HG02943 (cell line): Measurements from ENCODE around the gene TMEM126A.
"Not testable (repeated sequence)": the region's sequence is repeated elsewhere in the genome, so short reads cannot be mapped to it uniquely, and the experiment has no call there.

ENCODE experiments used
- ATAC-seq: cut with Tn5 transposase; IDR thresholded peaks from one replicate; pipeline ENCODE4 v1.9.1; 2021; ENCODE audit warnings: mild to moderate bottlenecking, low read depth, moderate library complexity; ENCODE audit not compliant: unreplicated experiment

The TMEM126A gene

DNA sequence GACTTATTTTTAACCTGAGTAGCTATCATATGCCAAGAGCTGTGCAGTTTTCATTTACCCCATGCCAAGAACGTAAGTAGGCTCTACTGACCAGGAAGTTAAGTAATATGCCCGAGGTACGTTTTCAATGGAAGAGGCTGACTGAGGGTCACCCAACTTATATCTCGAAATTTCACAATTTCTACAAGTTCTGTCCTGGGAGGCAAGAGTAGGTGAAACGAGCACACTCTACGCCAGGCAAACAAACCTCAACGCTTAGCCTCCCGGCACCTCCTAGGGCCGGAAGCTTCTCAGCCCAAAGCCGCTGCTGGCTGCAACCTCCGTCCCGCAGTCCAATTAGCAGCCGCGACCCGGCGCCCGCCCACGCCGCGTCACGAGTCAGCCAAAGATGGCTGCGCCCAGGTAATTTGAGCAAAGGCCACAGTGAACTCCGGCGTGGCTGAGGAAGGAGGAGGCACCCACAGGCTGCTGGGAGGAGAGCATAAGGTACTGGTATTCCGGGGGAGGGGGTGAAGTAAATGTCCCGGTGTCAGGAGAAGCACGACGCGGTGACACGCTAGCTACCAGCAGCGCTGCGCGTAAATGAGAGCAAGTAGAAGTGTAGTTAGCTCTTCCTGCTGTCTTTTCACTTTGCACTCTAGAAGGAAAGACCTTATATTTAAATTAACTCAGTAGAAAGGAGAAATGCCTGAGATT lies at the start of gene TMEM126A:
TMEM126A (plus strand) TSS at position 364 of the 696 bp plus-strand sequence. CDS start 2,289 bp downstream, outside the sequence.
- peak; percentile 100 for ATAC-seq

DNA sequence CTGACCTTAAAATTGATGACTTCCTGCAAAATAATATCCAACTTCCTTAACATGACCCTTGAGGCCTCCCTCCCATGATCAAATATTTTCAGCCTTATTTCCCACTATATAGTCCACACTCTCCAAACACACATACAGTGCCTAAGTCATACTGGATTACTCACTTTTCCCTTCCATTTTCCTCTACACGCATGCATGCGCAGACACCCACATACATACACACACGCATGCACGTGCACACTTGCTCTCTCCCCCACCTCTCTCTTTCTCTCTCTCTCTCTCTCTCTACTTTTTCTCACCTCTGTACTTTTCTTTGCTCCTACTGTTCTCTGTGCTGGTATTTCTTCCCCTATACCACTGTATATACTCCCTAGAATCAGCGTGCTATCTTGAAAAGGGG lies 48.7 kb upstream of the TMEM126A start:
- no peak for ATAC-seq

DNA sequence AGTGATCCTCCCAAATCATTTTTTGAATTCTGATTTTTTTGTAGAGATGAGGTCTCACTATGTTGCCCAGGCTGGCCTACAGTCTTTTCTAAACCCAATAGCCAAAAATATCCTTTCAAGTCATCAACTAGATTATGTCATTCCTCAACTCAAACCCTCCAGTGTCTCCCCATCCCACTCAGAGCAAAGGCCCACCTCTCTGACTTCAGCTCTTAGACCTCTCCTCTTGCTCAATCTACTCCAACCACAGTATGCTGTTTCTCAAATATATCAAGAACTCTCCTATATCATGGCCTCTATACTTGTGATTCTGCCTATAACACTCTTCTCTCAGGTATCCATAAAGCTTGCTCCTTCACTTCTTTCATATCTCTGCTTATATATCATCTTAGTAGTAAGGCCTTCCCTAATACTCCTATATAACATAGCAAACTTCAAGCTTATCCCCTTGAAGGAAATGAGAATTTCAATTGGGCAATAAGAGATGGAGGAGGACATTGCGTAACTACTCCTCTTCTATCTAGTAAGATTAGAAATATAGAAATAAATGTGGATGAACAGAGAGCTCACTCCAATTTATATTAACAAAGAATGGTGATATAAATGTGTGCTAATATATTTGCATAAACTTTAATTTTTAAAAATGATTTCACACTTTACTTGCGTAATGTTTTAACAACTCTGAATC lies 45.1 kb upstream of the TMEM126A start:
- no peak for ATAC-seq

DNA sequence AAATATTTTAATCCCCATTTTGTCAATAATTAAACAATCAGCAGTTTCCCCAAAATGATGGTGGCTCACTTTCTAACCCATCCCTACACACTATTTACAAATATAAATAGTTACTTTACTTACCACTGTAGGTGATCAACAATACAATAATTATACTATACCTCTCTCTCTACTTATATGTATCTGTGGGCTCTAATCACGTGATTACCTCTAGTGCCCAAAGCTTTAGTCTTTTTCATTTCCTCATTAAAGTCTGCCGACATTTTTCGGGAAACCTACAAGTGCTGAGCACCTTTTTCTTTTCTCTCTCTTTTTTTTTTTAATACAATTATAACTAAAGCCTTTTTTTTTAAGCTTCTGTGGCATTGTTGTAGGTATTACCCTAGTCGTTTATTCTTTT lies 44.5 kb upstream of the TMEM126A start:
- ATAC-seq = no peak

DNA sequence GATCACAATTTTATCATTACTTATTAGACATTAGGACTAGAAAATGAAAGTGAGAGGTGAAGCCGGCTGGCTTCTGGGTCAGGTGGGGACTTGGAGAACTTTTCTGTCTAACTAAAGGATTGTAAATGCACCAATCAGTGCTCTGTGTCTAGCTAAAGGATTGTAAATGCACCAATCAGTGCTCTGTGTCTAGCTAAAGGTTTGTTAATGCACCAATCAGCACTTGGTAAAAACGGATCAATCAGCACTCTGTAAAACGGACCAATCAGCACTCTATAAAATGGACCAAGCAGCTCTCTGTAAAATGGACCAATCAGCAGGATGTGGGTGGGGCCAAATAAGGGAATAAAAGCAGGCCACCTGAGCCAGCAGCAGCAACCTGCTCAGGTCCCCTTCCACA lies 41.5 kb upstream of the TMEM126A start:
- ATAC-seq = not testable (repeated sequence)

DNA sequence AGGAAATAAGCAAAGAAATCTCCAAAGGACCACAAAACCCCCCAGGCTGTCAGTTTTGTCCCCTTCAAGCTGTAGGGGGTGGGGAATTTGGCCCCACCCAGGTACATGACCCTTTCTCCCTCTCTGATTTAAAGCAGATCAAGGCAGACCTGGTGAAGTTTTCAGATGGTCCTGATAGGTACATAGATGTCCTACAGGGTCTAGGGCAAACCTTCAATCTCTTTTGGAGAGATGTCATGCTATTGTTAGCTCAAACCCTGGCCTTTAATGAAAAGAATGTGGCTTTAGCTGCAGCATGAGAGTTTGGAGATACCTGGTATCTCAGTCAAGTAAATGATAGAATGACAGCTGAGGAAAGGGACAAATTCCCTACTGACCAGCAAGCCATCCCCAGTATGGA lies 39.1 kb upstream of the TMEM126A start:
- ATAC-seq = not testable (repeated sequence)

DNA sequence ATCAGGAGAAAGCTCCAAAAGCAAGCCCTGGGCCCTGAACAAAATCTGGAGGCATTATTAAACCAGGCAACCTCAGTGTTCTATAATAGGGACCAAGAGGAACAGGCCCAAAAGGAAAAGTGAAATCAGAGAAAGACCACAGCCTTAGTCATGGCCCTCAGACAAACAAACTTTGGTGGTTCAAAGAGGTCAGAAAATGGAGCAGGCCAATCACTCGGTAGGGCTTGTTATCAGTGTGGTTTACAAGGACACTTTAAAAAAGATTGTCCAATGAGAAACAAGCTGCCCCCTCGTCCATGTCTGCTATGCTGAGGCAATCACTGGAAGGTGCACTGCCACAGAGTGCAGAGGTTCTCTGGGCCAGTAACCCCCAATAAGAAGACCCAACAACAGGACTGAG lies 38.5 kb upstream of the TMEM126A start:
- ATAC-seq = not testable (repeated sequence)

GRCh38 chr11:85611643-85612042 lies 36.1 kb upstream of the TMEM126A start:
- not testable (repeated sequence) for ATAC-seq

GRCh38 chr11:85619499-85619898 lies 28.3 kb upstream of the TMEM126A start:
- ATAC-seq = no peak

GRCh38 chr11:85620256-85620655 lies 27.5 kb upstream of the TMEM126A start:
- ATAC-seq = no peak

- ATAC-seq = no peak
Measured at GRCh38 chr11:85626496-85626895, 21.3 kb upstream of the TMEM126A start.

DNA sequence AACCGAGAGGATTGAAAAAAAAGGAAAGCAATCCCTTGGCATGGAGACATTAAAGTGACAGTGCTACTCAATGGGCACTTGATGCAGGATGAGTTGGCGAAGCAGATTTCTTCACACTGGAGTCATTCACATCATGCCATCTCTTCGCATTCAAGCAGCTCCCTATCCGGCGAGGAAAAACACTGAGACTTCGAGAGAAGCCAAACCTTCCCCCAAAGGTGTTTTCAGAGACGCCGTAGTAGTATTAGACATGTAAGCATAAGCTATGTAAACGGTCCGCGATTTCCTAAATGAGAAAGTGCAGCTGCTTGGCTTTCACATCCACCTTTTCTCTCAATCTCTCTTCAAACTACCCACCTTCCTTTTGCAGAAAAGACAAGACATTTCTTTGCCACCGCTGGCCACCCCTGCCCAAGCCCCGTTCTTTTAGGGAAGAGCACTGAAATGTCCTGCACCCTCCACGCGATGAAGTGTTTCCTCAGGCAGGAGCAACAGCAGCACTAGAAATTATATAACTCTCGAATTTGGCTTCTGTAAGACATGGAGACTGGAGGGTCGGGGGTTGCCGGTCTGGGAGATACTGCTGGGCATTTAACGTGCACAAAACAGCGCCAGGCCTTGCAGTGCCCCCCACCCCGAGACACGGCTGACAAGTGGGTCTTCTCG lies 20.3 kb upstream of the TMEM126A start, which contains the start of gene DLG2:
DLG2 (minus strand) TSS at position 13 of the 666 bp plus-strand sequence.
- no peak for ATAC-seq

- peak; percentile 99 for ATAC-seq
Measured at GRCh38 chr11:85627998-85628770, 19.6 kb upstream of the TMEM126A start, which contains the start of gene TMEM126B. Gene TMEM126B (plus strand): TSS chr11:85628593. CDS start chr11:85628608, 15 bp downstream.

DNA sequence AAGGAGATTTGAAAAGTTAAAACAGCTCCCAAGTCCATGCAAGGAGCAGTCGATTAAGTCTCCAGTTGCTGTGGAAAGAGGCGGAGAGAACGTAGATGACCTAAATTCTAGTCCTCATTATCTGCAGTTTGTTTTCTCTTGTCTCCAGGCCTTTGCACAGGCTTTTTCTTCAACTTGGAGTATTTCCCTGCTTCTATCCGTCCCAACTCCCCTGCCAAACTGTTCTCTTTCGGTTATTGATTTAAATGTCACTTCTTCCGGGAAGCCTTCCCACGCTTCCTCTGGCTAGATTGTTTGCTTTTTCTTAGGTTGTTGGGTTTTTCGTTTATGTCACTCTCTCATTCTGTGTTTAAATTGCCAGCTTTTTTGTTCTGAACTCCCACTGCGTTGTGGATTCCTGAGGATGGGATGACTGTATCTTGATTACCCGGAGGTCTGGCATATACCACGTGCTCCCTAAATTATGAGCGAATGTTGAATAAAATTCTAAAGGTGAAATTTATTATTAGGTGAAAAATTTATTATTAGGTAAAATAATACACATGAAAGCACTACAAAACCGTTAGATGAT lies 18.9 kb upstream of the TMEM126A start:
- ATAC-seq = peak; percentile 3

DNA sequence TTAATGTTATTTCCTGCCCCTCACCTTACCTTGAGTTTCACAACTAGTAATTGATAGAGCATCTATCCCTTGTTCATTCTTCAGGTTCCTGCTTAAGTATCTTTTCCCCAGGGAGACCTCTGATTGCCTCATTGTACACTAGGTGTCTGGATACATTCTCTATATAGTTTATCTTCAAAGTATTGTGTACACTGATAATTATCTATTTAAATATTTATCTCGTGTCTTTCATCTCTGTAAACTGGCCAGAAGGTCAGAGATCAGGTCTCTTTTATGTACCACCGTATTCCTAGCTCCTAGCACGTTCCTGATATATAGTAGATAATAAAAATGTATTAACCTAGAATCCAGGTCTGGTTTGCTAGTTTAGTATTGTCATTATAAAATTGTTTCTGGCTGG lies 13.0 kb upstream of the TMEM126A start:
- ATAC-seq = no peak

- no peak for ATAC-seq
Measured at GRCh38 chr11:85643191-85643614, 4.6 kb upstream of the TMEM126A start.

- peak; percentile 11 for ATAC-seq
Measured at GRCh38 chr11:85647078-85647477, 689 bp upstream of the TMEM126A start.

GRCh38 chr11:85651118-85651517 lies 3.4 kb downstream of the TMEM126A start:
- no peak for ATAC-seq

DNA sequence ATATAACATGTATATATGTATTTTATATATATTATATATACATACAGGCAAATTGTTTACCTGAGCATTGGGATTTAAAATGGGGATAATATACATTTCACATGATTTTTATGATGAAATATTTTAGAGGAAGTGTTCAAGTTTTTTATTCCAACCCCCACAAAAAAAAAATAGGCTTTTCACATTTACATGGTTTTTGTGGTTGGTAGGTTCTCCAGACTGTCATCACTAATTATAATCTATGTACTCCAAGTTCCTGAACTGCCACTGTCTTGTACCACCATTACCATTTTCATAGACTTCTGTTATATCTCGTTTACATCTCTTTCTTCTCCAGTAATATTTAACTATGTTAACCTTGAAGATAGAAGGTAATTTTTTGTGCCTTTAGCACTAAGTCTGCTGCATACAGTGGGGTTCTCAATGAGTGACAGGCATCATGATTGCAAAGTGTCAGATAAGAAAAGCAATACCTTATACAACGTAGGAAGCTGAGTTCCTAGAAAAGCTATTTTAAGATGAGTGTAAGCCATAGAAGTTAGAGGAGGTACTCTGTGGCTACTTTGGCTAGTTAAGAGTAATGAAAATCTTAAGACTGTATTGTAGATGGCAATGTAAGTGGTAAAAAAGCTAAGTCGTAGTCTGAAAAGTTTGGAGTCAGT lies 5.2 kb downstream of the TMEM126A start:
- ATAC-seq = no peak

GRCh38 chr11:85654343-85654742 lies 6.6 kb downstream of the TMEM126A start:
- ATAC-seq = not testable (repeated sequence)
